Esophagus mucosa (tissue), 1 donor: ENCODE data around the gene SATB1. TPM values are rescaled to one million over a fixed set of nuclear protein-coding genes. Genes with fewer than 3 reads are reported as not detected.
"Not testable (repeated sequence)": the region's sequence is repeated elsewhere in the genome, so short reads cannot be mapped to it uniquely, and the experiment has no call there.

Source experiments
- ATAC-seq: fragments of 200-7000 bp; cut with Tn5 transposase; one replicate; pipeline ENCODE4 v1.9.1; 2020
- total RNA-seq: library from RNA; stranded (reverse); gene quantifications from one replicate; pipeline ENCODE4 v1.2.4, GENCODE V29; 2023
- donor health status: DM: yes; HTN: yes; CAD: no.

SATB1 gene
- total RNA-seq = 7.9 TPM

DNA sequence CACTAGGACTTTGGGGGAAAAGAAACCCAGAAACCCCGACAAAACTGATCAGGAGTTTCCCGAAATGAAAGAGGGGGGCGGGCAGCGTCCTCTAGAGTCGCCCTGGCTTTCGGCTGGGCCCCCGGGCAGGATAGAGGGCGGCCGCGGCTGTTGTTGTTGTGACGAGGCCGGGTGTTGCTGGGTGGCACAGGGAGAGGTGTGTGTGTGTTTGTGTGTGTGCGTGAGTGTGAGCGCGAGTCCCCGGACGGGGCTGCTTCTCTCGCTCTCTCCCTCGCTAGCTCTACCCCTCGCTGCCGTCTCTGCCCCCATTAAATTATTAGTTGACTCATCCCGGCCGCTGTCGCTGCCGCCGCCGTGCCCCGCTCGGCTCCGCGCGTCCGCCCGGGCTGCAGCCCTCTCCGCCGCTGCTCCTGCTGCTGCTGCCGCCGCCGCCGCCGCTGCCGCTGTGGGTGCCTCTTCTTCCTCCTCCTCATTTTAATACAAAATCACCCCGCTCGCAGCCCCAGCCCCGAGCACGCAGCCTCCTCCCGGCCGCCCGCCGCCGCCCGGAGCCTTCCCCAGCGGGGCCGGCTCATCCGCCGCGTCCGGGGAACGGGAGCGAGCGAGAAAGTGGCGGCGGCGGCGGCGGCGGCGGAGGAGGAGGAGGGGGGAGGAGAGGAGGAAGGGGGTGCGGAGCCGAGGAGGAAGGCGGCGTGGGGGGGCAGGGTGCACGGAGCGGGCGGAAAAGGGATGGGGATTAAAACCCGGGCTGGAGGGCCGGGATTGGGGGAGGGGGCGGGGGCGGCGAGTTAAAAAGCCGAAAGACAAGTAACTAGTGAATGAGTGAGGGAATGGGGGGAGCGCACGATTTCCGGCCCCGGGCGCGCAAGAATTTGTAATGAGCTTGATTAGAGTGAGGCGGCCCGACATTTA, at the start of gene SATB1:
SATB1 (minus strand) TSS at position 611 of the 912 bp plus-strand sequence. CDS start 4,372 bp downstream, outside the sequence.
- peak; percentile 79 for ATAC-seq

DNA sequence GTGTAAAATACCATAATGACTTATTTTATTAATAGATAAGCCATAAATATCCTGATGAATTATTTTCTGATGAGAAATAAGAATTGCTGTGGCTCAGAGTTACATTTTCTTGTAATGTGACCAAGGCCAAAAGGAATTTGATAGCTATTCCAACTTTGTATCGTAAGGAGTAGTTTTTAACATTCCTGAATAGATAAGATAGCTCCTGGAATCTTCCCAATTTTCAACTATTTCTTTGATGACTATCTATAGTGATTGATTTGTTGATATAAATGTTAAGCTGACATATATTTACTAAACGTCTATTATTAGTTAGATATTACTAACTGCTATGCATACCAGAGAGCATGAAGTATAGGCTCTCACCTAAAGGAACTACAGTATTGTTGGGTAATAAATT, 49.1 kb upstream of the SATB1 start:
- no peak for ATAC-seq

DNA sequence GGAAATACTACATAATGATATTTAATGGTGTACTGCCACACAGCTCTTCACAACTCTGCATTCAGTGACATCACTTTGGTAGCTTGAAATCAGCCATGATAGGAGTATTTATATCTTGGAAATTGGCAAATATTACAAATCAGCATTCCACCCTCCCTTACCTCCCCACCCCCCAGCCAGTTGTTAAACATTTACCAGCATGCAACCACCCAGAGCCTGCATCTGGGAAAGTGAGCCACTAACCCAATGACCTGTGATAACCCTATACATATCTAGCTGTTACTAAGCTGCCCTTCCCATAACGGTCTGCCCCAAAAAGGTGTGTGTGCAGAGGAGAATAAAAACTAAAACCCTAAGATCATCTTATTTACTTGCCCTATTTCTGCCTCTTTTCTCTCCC, 44.6 kb upstream of the SATB1 start:
- ATAC-seq = no peak

DNA sequence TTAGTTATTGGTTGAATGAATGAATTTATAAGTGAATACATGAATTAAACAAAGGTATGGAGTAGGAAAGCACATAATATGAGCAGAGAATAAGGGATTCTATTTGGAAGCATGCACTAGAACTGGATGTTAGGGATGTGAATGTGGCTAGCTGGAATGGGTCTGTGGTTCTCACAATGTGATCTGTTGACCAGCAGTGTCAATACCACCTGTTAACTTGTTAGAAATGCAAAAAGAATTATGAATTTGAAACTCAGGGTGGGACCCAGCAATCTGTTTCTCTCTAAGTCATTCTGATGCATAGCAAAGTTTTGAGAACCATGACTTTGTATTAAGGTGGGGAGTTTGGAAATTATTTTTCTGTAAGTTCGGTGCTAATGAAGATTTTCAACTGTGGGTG, 41.0 kb upstream of the SATB1 start:
- no peak for ATAC-seq

DNA sequence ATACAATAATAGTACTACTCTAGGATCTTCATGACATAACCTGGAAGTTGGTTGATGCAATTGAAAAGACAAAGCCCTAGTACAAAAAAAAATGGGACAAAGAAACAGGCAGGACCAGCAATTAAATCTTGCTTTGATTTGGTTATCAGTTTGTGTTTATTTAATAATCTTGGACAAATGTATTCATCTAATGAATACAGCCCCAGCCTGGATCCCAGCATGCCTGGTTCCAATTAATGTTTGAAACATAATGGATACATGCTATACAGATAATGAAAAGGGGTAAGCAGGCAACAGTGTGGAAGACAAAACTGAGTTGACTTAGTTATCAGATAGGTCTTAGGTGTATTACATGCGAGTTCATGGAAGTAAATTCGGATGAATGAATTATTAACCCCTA, 29.6 kb upstream of the SATB1 start:
- ATAC-seq = no peak

DNA sequence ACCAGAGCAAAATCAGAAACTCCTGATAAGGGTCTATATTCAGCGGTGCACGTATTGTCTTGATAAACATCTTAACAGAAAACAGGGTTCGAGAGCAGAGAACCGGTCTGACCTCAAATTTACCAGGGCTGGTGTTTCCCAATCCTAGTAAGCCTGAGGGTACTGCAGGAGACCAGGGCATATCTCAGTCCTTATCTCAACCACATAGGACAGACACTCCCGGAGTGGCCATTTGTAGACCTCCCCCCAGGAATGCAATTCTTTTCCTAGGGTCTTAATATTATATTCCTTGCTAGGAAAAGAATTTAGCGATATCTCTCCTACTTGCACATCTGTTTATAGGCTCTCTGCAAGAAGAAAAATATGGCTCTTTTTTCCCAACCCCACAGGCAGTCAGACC, 24.5 kb upstream of the SATB1 start:
- not testable (repeated sequence) for ATAC-seq

DNA sequence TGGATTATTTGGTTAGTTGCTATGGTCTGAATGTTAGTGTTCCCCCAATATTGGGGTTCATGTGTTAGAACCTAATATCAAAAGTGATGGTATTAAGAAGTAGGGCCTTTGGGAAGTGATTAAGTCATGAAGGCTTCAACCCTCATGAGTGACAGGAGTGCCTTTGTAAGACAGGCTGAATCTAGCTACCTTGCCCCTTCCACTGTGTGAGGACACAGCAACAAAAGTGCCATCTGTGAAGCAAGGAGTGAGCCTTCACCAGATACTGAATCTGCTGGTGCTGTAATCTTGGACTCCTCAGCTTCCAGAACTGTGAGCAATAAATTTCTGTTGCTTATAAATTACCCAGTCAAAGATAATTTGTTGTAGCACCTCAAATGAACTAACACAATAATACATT, 22.6 kb upstream of the SATB1 start:
- ATAC-seq = no peak

DNA sequence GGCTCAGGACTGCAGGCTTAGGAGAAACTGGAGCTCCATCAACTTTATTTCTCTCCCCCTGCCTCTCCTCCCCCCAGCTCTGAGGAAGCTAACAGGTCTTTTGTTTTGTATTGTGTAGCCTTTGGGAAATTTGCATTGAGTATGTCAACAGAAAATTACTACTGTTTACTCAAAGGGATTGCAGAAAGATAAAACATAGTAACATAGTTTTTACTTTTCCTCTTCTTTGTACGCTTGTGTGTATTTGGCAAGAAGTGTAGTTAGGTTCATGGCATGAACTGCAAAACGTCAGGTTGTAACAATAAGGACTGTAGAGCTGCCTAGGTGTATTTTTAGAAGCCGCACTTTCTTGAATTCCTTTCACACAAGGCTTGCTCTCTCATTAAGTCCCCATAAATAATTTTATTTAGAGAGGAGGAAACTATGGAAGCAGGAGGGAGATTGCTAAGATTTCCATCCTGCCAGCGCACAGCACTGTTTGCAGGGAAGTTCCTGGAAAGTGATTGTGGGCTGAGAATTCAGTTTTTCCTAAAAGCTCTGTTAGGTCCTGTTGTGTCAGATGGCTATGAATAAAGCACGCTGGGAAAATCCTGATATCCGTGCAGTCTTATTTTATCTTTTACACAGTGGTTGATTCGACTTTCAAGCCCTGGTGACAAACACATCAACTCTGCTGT, 21.1 kb upstream of the SATB1 start:
- ATAC-seq = no peak

DNA sequence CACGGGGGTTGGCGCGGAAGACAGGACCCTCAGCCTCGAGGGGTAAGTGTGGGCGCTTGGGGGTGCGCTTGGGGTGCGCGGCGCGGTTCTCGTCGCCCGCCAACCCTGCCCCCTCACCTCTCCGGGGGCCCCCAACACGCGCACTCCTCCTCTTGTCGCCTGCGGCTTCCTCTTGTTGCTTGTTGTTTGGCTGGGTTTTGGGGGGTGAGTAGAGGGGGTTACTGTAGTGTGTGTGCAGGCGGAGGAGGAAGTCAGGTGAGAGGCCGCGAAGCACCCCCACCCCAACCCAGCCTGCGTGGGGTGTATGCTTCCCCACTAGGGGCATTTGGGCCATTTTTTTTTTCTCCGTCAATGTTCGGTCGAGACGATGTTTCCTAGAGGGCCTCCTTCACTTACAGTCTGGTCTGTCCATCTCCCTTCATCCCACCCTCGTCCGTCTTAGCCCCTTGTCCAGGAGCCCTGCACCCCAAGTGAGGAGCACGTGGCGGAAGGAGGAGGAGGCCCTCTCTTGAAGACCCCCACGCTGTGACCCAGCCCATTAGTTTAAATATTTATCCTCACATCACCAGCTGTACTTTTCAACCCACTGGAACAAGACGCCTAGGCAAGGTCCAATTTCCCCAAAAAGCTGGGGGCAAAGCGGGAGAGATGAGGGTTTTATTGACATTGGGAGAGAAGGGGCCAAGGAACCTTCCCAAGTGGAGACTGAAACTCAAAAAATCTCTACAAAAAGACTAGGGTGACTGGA, 20.4 kb upstream of the SATB1 start:
- ATAC-seq = peak; percentile 61

DNA sequence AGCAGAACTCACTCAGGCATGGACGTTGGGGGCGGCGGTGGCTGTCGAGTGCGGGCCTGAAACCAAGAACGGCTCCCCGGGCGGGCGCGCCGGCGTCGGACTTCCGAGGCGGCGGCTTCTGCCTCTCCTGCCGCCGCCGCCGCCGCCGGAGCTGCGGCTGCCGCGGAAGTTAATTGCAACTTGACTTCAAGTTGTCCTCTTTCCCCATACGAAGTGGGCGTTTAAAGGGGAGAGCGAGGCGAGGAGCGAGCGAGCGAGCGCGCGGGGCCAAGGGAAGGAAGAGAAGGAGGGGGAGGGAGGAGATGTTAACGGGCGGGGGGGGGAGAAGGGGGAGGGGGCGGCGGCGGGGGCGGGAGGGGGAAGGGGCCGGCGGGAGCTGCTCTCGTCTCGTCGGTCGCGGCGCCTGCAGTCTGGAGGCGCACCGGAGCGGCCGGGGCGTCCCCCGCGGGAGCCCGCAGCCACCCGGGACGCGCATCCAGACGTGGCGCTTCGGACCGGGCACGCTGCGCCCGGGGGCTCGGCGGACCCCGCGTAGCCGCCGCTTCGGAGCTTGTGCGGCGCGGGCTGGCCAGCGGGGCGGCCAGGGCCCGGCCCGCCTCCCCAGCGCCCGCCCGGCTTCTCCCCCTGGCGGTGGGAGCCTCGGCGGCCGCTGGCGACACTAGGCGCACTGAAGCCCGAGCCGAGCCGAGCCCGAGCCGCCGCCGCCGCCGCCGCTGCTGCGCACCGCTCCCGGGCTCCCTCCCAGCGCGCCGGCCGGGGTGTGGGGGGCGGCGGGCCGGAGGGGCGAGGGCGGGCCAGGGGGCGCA, 19.7 kb upstream of the SATB1 start:
- ATAC-seq = peak; percentile 91

DNA sequence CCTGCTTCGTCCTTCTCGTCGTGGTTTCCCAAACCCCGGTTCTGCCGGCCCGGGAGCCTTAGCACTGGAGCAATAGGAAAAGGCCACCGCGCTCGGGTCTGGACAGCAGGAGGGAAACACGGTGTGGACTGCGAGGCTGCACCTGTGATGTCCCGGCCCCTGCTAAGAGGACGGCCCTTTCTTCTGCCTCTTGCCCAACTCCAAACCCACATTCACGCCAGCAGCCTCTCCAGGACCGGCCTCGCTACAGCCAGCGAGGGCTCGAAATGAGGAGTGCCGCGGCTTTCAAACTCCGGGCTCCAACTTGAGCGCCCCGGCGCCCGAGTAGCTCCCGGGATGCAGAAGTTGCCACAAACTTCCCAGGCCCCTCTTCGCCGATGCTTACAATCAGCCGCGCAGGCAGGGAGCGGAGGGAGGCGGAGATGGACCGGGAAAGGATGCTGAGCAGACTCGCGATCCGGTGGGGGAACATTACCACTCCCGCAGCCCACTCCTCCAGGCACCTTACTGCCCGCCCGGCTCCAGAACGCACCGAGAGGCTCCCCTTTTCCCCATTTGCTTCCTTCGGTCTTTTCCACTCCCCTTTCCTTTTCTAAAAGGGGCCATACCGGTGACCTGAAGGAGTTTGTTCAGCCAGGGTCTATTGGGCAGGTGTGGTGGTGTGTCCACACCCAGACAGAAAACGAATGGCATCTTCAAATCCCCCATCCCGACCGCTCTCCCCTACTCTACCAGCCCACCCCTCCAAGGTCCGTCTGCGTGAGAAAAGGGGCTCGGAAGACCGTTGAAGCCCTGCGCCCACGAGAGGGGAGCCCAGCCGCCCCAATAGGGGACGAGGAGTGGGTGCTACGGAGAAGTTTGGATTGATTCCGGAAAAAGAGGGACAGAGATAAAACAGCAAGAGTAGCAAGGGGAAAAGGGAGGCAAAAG, 18.8 kb upstream of the SATB1 start:
- ATAC-seq = peak; percentile 12

DNA sequence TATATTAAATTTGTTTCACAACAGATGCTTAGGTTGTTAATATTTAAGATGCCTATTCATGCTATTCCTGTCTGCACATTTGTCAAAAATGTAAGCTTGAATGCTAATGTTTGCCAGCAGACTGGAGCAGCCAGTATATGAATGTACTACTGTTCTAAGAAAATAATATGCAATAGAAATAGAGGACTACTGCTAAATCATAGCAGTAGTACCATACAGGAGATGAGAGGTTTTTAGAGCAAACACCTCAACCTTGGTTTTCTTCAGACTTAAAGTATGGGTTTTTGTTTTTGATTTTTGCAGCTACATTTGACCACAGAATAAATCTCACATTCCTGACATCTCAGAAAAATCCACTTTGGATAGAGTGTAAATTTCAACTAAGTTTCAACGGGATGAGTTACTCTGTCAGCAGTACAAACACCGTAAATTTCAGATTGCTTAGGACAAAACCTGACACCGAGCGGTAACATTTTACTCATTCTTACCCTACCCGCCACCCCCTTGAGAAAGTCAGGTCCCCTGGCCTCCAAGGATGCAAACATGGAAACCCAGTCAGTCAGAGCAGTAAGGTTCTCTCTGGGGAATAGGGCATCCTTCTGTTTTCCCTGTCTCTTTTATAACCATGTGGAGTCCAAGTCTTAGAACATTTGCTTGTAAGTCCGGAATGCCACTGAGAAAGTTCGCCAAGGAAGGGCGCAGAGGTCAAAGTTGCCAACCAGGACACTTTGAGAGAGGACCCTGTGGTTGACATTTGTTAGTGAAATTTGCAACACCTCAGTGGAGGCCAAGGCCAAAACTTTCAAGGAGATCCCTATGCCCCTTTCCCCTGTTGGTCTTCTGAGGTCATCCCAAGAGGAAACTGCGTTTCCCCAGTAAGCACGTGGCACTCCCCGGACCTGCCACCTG, 17.9 kb upstream of the SATB1 start:
- no peak for ATAC-seq

DNA sequence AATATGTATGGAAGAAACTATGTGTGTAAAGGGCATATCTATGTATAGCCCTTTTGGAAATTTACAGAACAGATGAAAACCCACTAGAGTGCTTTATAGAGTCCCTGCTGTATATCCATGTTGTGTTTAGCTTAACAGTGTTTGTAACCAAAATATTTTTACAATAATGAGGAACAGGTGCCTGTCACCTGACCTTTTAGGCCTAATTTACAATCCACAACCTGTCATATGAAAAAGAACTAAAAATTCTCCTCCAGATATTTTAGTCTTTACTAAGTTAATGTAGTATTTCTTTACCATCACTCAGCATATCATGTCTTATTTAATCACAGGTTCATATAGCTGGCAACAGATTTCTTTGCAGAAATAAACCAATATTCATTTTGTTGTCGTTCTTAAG, 16.4 kb upstream of the SATB1 start:
- ATAC-seq = no peak

DNA sequence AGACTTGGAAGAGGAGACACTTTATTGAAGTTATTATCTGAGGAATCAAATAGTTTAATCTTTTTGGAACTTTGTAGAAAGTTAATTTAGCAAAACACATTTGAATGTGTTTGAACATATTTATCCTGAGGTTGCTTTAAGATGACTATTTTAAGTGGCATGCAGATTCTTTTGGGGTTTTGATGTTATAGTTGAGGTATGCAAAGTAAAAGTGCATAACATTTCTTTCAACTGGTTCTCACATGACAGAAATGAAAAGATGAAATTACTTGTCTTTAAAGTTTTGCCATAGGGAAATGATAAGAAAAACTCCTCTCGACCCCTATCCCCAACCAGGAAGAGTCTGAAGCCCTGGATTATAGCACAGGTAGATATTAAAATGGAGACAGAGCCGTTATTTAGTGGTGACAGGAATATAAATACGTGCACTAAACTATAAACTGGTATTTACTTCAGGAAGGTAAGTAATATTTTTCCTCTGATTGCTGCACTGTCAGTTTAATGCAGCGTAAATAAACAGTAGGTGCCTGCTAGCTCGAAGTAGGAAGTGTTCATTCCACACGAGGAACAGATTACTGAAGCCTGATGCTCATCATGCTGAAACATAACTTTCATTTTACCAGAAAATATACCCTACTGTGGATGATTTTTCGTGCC, 15.1 kb upstream of the SATB1 start:
- ATAC-seq = no peak

DNA sequence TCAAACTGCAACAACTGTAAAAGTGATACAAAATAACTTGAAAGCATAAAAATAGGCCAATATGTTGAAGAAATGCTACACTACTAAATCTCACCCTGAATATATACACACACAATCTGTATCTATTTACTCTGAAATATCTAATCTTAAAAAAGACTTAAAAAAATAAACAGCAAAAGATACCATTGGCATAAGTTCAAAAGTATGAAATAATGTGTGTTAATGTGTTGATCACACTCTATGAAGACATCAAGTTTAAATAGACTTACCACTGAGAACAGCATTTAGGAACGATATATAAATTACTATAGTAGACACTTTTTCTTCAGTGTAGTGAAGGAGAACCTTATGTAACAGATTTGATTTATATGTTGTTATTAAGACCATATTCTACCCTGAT, 14.1 kb upstream of the SATB1 start:
- ATAC-seq = no peak

DNA sequence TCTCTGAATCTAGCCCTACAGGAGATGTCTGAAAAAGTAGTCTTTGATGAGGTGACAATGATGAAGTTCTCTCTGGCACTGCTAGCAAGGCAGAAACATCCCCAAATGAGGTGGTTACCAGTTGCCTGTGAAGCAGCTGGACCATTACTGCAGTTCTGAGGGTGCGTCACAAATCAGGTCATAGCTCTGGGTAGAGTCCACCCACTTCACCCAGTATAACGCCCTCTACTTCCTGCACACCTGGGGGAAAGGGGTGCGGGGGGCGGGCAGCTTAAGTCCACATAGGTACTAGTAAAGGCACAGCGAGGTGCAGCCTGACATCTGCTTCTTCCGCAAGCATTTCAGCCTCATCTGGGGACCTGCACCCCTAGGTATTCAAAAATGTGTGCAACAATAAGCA, 13.4 kb upstream of the SATB1 start:
- ATAC-seq = no peak

DNA sequence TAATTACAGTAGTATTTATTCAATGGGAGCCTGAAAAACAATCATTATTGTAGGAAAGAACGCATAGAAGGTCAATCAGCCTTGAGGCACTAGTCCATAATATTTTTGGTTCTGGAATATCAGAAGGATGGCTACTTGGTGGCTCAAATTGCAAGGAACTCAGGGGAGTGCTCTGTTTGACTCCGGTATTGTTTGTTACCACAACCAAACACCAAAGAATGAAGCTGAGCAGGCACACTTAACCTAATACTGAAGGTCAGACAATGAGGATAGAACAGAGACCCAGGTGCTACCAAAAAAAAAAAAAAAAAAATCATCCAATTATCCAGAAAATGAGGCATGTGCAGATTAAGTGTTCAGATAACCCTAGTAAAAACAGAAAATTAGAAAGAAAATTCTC, 11.1 kb upstream of the SATB1 start:
- no peak for ATAC-seq

DNA sequence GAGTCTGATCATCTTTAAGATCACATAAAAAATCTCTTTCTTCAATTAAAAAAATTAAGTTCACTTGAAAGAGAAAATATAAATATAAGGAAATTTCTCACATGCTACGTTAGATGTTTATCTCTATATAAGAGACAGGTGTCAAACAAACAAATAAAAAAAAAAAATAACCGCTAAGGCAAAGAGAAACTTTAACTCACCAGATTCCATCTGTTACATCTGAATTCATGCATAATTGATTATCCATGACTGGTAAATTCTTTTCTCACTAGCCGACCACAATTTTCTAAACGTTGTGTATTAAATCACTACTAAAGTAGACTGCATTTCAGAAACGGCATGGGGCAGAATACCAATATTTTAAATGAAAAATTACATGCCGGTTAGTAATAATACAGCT, 9.6 kb upstream of the SATB1 start:
- ATAC-seq = no peak

DNA sequence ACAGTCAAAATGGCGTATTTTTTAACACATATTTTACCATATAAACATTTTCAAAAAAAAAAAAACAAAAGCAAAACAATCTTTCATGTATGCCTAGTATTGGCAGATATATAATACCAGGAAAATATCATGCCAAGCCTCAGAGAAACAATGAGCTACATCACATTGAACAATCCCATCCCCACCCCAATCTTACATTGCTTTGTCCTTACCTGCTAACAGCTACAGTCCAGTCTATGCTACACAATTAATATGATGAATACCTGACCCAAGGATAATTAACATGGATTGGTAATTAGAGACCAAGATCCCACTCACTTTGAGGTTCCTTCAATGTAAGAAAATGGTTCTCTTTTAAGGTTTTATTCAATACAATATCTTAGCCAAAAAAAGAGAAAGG, 7.6 kb upstream of the SATB1 start:
- no peak for ATAC-seq

DNA sequence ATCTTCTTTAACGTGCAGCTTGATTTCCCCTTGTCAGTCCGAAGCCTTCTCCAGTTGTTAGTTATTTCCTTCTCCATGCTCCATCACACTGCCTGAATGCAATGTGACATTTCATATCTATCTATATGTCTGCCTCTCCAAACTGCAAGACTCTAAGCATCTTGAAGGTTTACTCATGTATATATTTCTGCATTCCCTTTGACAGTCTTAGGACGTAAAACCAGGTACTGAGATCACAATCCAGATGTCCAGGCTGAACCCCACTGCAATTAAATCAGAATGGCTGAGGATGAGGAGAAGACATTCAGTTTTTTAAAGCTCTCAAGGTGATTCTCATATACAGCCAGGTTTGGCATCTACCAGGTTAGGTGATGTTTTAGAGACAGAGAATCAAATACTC, 6.1 kb upstream of the SATB1 start:
- ATAC-seq = no peak
